HG02763 (cell line): ENCODE measurements around the gene RUNX1.

Source experiments
- ATAC-seq: cut with Tn5 transposase; IDR thresholded peaks from one replicate; pipeline ENCODE4 v1.9.1; 2021; ENCODE audit warnings: mild to moderate bottlenecking, moderate library complexity; ENCODE audit not compliant: unreplicated experiment

RUNX1 gene

DNA sequence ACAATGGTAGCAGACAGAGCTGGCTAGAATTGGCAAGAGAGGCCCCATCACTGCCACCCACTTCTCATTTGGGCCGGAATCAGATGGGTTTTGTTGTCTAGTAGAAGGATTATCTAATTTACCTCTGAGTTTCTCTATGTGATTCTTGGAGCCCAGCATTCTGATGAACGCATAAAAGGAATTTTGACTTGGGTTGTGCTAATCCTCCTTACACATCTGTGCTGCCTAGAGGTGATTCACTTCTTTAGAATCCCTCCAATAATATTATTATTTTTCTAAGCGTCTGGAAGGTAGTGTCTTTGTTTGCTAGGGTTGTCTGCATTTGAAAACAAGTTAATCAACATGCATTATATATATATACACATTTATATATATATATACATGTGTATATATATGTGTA, 118.1 kb downstream of the RUNX1 start:
- no peak for ATAC-seq

DNA sequence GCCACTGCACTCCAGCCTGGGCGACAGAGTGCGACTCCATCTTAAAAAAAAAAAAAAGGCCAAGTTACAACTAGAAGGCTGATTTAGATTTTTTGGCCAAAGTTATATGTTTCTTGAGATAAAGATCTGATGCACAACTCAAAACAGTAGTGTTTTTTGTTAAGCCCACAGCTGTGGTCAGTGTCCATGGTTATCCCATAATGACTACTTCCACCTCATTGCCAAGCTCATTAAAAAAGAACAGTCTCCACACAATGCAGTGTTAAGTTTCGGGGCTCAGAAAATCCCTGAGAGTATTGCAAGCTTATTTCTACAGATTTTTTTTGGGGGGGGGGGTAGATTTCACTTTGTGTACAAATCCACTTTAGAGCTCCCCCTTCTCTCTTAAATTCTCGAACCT, 120.5 kb downstream of the RUNX1 start:
- ATAC-seq = no peak

DNA sequence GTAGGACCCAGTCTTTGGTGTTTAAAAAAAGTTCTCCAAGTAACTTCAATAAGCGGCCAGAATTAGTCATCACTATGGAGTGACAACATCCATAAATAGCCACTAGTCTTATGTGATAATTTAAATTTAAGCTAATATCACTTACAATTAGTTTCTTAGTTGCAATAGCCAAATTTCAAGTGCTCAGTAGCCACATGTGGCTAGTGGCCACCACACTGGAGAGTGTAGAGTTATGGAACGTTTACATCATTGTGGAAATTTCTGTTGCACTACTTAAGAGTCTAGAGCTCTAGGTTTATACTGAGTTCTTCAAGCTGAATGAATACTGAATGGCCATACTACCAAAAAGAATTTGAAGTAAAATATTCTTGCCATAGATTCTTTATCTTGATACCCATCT, 121.1 kb downstream of the RUNX1 start:
- ATAC-seq = no peak

DNA sequence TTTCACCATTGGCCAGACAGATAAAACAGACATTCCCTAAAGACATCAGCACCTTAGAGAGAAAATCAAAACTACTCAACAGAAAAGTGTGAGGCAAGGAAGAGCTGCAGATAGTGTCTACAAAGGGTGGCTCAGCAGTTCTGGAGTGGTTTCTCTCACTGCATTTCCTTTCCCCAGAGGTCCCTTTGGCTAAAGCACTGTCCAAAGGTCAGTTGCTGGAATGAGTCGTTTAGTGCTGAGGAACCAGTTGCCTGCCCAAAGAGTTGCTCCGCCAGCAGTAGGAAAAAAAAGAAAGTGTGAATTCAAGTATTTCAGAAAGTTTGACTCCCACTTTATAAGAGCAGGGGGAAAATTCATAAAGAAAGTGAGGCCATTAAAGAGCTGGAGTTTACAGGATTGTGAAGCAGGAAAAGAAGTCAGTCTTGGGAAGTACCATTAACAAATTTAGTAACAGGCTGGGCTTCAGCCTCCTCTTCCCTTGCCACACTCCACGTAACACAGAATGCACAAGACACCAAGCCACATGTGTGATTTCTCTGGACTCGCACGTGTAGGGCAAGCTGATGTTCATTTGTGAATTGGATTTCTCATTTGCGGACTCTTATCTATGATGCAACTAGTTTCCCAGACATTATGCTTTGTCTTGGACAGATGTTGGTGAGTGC, 122.2 kb downstream of the RUNX1 start:
- ATAC-seq = no peak

DNA sequence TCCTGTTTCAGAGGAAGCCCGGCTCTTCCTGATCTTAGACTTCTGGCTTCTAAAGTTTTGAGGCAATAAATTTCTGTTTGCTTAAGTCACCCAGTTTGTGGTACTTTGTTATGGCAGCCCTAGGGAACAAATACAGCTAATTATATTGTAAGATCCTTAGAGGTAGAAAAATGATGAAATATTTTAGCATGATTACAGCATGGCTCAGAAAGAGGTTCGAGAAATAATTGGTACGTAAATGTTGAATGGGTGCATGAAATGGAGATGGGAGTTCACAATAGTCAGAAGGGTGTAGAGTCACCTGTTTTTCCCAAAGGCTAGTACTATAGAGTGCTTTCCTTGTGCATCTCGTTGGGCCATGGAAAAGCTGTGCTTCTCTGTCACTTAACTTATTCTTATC, 123.5 kb downstream of the RUNX1 start:
- no peak for ATAC-seq

DNA sequence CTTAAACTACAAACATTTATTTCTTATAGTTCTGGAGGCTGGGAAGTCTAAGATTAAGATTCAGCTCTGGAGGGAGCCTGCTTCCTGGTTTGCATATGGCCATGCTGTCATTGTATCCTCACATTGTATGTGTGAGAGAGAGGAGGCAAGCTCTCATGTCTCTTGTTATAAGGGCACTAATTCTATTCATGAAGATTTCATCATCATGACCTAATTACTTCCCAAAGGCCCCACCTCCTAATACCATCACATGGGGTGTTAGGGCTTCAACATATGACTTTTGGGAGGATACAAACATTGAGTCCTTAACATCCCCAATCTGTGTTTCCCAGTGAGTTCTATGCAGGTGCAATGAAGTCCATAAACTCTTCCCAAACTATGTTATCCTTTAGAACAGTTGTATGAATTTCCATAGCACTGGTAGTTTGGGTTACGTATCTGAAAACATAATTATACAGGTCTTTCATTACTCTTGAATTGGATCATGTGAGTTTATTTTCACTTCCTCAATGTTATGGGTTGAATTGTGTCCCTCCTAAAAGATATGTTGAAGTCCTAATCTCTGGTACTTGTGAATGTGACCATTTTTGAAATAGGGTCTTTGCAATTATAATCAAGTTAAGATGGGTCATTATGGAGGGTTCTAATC, 124.2 kb downstream of the RUNX1 start:
- no peak for ATAC-seq

DNA sequence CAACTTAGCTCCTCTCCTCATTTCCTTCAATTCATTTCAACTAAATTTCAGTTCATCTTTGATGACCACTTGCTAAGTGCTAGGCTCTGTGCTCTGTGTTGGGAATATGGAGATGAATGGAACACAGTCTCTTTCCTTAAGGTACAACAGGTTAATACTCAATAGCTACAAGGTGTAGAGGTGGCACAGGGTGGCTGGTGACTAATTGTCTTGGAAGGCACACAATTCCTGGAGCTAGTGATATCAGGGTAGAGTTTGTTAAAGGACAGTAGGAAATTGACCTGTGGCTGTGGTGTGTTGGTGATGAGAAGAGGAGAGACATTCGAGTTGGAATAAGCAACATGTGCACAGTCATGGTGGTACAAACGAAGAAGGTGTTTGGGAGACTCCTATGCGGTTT, 124.9 kb downstream of the RUNX1 start:
- no peak for ATAC-seq

DNA sequence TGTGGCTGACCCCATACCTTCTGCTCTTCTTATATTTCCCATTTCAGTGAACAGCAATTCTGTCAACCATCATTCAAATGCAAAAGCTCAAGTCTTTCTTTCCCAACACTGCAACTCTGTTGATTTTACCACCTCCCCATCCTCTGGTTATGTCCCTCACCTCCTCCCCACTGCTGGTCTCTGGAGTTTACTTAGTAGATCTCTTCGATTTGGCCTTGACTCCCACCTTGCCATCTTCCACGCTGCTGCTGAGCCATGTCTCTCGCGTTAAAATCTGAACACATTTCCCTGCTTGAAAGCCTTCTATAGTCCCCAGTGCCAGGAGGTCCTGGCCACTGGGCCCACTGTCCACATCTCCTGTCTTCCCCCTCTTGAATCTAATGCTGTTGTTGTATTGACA, 125.5 kb downstream of the RUNX1 start:
- ATAC-seq = no peak

DNA sequence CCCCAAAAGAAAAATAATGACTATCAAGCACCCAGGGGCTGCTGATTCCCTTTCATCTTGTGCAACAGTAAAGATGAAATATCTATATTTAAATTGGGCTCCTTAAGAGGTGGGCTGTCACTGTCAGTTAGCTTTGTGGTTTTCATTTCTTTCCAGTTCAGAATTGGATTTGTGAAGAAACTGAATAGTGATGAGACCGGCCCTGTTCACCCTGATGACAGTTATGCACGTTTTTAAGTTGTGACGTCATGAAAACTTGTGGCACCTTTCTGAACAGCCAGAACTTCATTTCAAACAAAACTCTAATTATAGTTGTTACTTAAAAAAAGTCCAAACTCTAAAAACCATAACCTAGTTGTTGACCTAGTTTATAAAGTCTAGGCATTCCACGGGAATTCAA, 125.9 kb downstream of the RUNX1 start:
- ATAC-seq = no peak

DNA sequence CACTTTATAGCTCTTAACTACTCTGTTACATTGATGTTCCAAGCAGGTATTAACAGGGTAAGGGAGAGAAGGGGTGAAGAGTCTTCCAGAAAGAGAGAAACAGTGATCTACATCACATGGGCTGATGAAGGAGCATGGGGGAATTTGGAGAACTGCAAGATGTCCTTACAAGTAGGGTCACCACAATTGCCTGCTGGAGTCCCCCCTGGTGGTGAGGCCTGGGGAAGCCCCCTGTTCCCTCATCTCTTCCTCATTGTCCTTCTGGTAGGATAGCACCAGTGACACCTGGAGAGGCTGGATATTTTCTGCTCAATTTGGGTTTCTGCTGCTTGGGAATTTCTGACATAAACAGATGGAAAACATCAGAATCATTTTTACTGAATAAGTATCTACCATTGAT, 126.6 kb downstream of the RUNX1 start:
- no peak for ATAC-seq

DNA sequence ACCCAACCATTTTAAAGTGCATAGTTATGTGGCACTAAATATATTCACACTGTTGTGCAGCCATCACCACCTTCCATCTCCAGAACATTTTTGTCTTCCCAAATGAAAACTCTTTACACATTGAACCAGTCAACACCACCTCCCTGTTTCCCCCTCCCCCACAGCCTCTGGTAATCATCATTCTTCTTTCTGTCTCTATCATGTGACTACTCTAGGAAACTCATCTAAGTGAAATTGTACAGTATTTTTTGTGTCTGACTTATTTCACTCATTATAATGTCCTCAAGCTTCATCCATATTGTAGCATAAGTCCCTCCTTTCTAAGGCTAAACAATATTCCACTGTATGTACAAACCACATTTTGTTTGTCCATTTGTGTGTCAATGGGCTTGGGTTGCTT, 128.0 kb downstream of the RUNX1 start:
- no peak for ATAC-seq

DNA sequence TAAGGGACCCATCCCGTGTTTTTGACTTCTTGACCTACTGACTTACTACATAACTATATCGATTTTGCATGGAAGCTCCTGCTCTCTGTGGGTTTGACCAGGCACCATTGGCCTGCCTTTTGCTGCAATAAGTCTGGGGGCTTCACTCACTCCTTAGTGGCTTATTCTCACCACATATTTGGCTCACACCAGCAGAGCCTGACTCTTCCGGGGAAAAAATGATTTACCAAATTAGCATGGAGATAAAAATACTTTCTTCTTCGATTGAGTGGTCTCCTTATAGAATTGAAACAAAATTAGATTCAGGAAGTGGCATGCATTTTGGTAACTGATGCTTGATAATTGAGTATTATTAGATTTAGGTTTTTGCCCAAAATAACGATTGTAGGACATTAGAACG, 129.7 kb downstream of the RUNX1 start:
- ATAC-seq = no peak

DNA sequence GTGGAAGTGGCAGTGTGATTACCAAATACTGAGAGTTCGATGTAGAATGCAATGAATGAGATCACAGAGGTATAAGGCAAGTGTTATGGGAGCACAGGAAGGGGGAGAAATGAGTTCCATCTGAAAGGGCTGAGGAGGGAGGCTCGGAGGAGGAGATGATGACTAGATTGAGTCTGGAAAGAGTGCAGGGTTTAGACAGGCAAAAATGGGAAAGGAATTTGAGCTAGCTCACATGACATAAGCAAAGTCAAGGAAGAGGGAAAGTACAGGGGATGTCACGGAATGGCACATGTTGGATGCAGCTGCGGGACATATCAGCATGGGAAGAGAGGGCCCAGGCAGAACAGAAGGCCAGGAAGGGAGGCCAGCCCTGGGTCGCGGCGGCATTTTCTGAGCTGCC, 132.7 kb downstream of the RUNX1 start:
- no peak for ATAC-seq

DNA sequence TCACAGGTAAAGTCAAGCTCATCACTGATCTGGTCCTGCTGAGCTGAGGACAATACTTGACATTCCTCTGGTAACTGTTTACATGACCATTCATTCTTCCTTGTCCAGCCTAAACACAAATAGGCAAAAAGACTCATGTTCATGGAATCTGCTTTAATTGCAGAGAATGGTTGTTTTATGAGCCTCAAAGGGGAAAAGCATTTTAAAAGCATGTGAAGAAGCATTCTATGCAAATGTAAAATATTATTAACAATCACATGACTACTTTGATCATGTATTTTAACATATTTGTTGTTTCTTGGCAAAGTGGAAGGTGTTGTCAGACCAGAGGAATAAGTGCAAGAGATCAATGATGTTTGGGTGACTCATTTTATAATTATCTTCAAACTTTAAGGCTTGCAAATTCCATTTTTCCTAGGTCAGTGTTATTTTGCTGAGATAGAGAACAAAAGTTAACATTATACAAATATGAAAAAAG, 133.7 kb downstream of the RUNX1 start:
- ATAC-seq = no peak

DNA sequence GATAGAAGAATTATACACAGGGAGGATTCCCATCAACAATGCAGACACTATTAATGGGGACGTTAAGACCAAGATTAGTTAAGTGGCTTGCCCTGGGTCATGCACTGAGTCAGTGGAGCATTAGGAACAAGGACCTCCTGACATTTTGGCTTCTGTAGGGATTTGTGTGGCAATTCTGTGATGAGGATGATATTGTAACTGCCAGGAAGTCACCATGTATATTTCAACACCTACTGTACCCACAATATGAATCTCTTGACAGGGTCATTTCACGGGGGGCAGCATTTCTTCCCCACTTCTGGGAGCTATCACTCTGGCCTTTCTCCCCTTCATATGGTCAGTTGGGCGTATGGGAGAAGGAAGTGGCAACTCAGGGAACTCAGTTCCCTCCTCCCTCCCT, 134.9 kb downstream of the RUNX1 start:
- no peak for ATAC-seq

DNA sequence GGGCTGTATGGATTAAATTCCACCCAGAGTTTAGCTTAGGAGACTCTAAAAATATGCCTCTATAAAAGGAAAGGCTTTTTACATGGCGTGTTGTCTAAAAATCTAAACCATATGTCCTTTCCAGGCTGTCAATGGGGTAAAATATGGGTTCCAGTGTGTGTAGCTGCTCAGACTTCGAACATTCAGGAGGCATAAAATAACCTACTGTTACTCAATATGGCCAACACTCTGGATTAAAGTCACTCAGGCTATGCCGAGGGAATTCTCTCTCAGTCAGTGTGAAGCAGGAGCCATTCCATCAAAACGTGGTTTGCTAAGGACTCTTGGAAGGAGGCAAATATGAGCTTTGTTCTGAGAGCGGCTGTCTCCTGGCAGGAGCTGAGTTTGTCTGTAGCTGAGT, 135.3 kb downstream of the RUNX1 start:
- ATAC-seq = no peak

DNA sequence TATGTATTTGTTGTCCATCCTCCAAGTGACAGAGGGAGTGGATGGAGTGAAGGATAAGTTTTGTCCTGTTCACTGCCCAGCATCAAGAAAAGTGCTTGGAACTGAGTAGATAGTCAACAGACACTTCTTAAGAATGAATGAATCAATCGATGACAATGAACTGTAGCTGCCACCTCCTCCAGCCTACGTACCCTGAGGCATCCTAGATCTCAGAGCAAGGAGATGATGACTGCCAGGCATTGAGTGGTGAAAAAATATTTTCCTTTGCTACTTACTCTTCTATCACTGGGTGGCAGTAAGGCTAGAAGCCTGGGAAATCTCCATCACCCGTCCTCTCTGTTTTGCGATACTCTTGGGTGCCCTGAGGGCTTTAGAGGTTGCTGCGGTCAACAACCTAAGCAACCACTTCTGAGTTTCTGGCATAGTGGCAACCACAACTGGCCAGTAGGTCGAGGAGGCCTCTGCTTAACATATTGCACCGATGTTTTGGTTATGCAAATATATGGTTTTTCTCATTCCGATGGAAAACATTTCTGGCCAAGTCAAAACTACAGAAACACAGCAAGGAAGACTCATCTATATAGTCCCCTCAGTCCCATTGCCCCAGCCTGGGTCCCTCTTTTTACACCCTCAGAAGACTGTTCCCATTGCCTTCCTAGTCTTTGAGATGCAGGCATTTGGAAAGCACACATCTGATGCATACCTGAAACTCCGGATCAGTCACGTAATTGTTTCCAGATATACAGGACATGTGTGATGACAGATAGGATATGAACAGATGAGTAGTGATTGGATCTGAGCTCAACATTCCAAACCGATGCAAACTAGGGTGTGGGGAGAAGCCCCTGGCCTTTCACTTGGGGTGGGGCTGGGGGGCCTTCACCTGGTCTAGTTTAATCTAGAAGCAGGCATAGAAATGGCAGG, 136.8 kb downstream of the RUNX1 start:
- no peak for ATAC-seq

DNA sequence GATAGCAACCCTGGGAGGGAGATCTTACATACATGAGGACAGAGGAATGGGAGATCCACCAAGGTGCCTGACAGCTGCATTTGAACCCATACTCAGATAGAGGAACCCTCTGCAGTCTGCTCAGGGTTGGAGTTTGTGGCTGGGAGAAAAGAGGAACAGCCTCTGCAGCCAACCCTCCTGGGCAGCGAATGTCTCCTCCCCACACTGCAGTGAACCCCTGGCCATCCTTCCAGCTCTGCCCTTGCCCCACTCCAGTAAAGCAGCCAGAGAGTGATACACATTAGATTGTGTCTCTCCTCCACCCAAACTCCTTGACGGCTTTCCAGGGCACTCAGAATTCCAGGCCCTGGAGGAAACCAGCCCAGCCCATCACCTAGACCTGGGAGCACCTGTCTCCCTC, 137.7 kb downstream of the RUNX1 start:
- no peak for ATAC-seq

DNA sequence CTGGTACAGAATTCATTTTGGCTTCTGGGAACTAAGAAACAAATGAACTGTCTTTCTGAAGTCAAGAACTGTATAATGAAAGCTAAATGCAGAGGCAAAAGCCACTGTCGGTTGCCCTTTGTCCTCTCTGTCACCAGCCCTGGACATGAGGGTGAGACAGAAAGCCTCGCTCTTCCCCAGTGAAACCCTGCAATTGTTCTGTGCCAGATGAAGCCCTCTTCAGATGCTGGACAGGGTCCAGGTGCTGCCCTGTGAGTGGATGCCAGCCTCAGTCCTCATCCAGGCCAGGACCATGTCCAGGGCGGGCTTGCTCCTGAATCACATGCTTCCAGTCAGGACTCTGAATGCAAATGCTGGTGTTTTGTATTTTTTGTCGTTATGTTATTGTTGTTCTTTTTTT, 138.7 kb downstream of the RUNX1 start:
- ATAC-seq = no peak

DNA sequence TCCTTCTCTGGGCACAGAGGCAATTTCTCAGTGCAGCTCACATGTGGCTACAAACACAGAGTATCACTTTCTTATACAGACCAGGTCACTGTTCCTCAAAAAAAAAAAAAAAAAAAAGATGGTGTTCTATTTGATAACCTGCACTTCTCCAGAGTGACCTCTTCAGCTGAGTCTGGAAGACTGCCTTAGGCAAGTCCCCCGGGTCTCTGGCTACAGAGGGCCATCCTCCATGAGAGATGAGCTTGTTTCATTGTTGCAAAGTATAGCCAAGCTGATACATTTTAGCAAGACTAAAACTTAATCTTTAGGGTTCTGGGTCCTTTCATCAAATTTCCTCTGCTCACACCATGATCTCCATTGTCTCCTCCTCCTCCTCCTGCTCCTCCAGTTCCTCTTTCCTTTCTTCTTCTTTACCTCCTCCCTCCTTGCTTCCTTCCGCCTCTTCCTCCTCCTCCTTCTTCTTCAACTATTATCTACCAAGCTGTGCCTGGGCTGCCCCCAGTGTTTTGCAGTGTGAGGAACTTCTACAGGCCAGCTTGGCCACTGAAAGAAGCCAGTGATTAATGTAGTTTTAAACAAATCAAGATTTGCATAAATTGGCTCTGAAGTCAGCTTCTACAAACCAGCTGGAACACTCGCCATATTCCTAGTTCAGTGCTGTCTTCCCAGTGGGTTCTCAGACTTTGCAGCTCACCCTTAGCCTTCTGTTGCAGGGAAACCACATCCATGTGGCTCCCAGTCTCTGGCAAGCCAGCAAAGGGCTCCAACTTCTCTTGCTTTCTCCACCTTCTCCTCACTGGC, 139.4 kb downstream of the RUNX1 start:
- ATAC-seq = no peak

DNA sequence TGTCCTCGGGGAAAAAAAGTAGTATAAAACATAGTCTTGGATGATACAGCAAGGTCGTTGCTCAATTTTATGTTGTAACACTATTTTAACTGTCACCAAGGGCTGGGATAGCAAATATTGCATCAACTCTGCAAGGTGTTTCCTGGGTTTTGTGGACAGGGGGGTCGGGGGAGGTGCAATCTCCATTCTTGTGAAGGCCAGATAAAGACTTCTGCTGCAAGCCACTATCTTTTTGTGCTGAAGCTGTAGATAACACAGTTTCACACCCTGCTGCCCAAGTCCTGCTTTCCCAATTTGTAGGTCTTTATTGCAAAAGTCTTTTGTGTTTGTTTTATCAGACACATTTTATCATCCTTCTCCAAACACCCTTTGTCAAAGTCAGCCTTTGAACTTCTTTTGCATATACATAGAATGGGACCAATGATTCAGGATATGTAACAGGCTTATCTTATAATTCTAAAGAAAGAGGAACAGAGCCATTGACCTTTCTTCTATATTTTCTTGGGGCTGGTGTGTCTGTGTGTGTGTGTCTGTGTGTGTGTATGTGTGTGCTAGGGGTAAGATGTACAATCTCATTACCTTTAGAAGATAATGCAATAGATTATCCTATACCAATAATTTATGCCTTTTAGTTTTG, 140.6 kb downstream of the RUNX1 start:
- ATAC-seq = no peak
